ENCODE data around the gene UBE2G1.
A peak's percentile ranks its signal among the peaks of the same experiment; 100 is the strongest.

UBE2G1 gene

GRCh38 chr17:4393806-4394205, 27.3 kb upstream of the UBE2G1 start:
- no peak overlapping the region for H3K27ac ChIP-seq (ENCODE audit: low read length)
- no peaks in the 10 kb centered on the region for H4K20me1 ChIP-seq (ENCODE audit: insufficient read depth, low read length)
- peaks cover 49% of the 10 kb centered on the region for H3K4me1 ChIP-seq (ENCODE audit: low read length)
- no peaks in the 10 kb centered on the region for H3K79me2 ChIP-seq (ENCODE audit: low read length)
- peak overlapping the region; percentile 63 for H3K4me2 ChIP-seq (ENCODE audit: low read length)
- peak overlapping the region; percentile 49 for H3K4me3 ChIP-seq (ENCODE audit: low read length)
- H3K9ac ChIP-seq (ENCODE audit: low read length) = 0 out of 2 replicates have a peak overlapping the region, but pooled peaks have one; percentile 4
- H3K27me3 ChIP-seq (ENCODE audit: low read depth, low read length) = peaks cover 6% of the 10 kb centered on the region; the same call in 1 of the 2 replicates
- TF ChIP-seq CTCF (IDR thresholded peaks at IDR 0.05; ENCODE audit: low read depth, low read length) (no peak), EZH2phosphoT487 (IDR thresholded peaks at IDR 0.05; ENCODE audit: low read depth) (no peak)
- H3K36me3 ChIP-seq (replicated peaks; ENCODE audit: low read depth, low read length) = no peaks in the 10 kb centered on the region
- H3K9me3 ChIP-seq (ENCODE audit: insufficient read depth, low read length) = no peaks in the 10 kb centered on the region; the same call in 1 of the 2 replicates
- H2AFZ ChIP-seq (ENCODE audit: low read depth, low read length) = no peak overlapping the region

GRCh38 chr17:4389079-4389478, 22.6 kb upstream of the UBE2G1 start:
- H3K9me3 ChIP-seq (ENCODE audit: insufficient read depth, low read length) = no peaks in the 10 kb centered on the region
- H3K4me1 ChIP-seq (ENCODE audit: low read length) = peaks cover 18% of the 10 kb centered on the region
- H3K4me3 ChIP-seq (ENCODE audit: low read length) = no peak overlapping the region
- H3K79me2 ChIP-seq (ENCODE audit: low read length) = no peaks in the 10 kb centered on the region
- TF ChIP-seq CTCF (IDR thresholded peaks at IDR 0.05; ENCODE audit: low read depth, low read length) = no peak
- no peak for TF ChIP-seq EZH2phosphoT487 (IDR thresholded peaks at IDR 0.05; ENCODE audit: low read depth)
- H3K4me2 ChIP-seq (ENCODE audit: low read length) = no peak overlapping the region
- no peak overlapping the region for H3K9ac ChIP-seq (ENCODE audit: low read length)
- H2AFZ ChIP-seq (ENCODE audit: low read depth, low read length) = no peak overlapping the region
- H4K20me1 ChIP-seq (ENCODE audit: insufficient read depth, low read length) = no peaks in the 10 kb centered on the region
- peaks cover 6% of the 10 kb centered on the region; the same call in 1 of the 2 replicates for H3K27me3 ChIP-seq (ENCODE audit: low read depth, low read length)
- H3K27ac ChIP-seq (ENCODE audit: low read length) = no peak overlapping the region
- H3K36me3 ChIP-seq (replicated peaks; ENCODE audit: low read depth, low read length) = no peaks in the 10 kb centered on the region

GRCh38 chr17:4387137-4387536, 20.7 kb upstream of the UBE2G1 start:
- Histone ChIP-seq H2AFZ (ENCODE audit: low read depth, low read length) (no peak overlapping the region), H3K79me2 (ENCODE audit: low read length) (no peaks in the 10 kb centered on the region), H3K4me2 (ENCODE audit: low read length) (no peak overlapping the region), H3K9me3 (ENCODE audit: insufficient read depth, low read length) (no peaks in the 10 kb centered on the region), H3K9ac (ENCODE audit: low read length) (no peak overlapping the region), H3K36me3 (replicated peaks; ENCODE audit: low read depth, low read length) (no peaks in the 10 kb centered on the region), H3K27me3 (ENCODE audit: low read depth, low read length) (peaks cover 1% of the 10 kb centered on the region; the same call in 1 of the 2 replicates), H4K20me1 (ENCODE audit: insufficient read depth, low read length) (no peaks in the 10 kb centered on the region), H3K27ac (ENCODE audit: low read length) (no peak overlapping the region), H3K4me1 (ENCODE audit: low read length) (peaks cover 1% of the 10 kb centered on the region; the same call in 1 of the 2 replicates), H3K4me3 (ENCODE audit: low read length) (no peak overlapping the region)
- TF ChIP-seq CTCF (IDR thresholded peaks at IDR 0.05; ENCODE audit: low read depth, low read length) (no peak), EZH2phosphoT487 (IDR thresholded peaks at IDR 0.05; ENCODE audit: low read depth) (no peak)

- no peaks in the 10 kb centered on the region for H3K79me2 ChIP-seq (ENCODE audit: low read length)
- no peak overlapping the region for H3K27ac ChIP-seq (ENCODE audit: low read length)
- H3K9ac ChIP-seq (ENCODE audit: low read length) = no peak overlapping the region
- H2AFZ ChIP-seq (ENCODE audit: low read depth, low read length) = no peak overlapping the region
- H3K4me2 ChIP-seq (ENCODE audit: low read length) = no peak overlapping the region
- H3K27me3 ChIP-seq (ENCODE audit: low read depth, low read length) = peaks cover 5% of the 10 kb centered on the region; the same call in 1 of the 2 replicates
- no peak overlapping the region for H3K4me3 ChIP-seq (ENCODE audit: low read length)
- no peaks in the 10 kb centered on the region for H3K9me3 ChIP-seq (ENCODE audit: insufficient read depth, low read length)
- no peaks in the 10 kb centered on the region for H3K36me3 ChIP-seq (replicated peaks; ENCODE audit: low read depth, low read length)
- TF ChIP-seq EZH2phosphoT487 (IDR thresholded peaks at IDR 0.05; ENCODE audit: low read depth) = no peak
- TF ChIP-seq CTCF (IDR thresholded peaks at IDR 0.05; ENCODE audit: low read depth, low read length) = no peak
- no peaks in the 10 kb centered on the region for H4K20me1 ChIP-seq (ENCODE audit: insufficient read depth, low read length)
- H3K4me1 ChIP-seq (ENCODE audit: low read length) = peaks cover 6% of the 10 kb centered on the region
Measured at GRCh38 chr17:4386406-4386805, 19.9 kb upstream of the UBE2G1 start.

All from OCI-LY3 (cell line).